GM23338 (cell line): ENCODE measurements around the gene GRIN2C. TPM values are rescaled to one million over a fixed set of nuclear protein-coding genes. Genes with fewer than 3 reads are reported as not detected.

ENCODE experiments used
- ATAC-seq: fragments of 200-7000 bp; cut with Tn5 transposase; 3 replicates; pipeline ENCODE4 v1.9.1; 2020
- DNase-seq: peaks from one replicate; pipeline ENCODE4 v3.0.0-alpha.2; 2015; ENCODE audit warnings: low spot score
- H2AFZ ChIP-seq: fragments of 200-600 bp; sonication (generic); 2 replicates; pipeline ENCODE4 v1.8.0; 2016; ENCODE audit warnings: antibody characterized with exemption, mild to moderate bottlenecking, moderate library complexity
- H3F3A ChIP-seq: fragments of 200-600 bp; sonication (generic); replicated peaks from 2 replicates; pipeline ENCODE4 v1.8.0; 2017; ENCODE audit warnings: antibody characterized with exemption, mixed run types, low read depth
- H3K27ac ChIP-seq: fragments of 200-600 bp; sonication (generic); 2 replicates; pipeline ENCODE4 v1.6.1; 2016; ENCODE audit warnings: low read depth
- H3K27me3 ChIP-seq: fragments of 200-600 bp; sonication (generic); 2 replicates; pipeline ENCODE4 v1.8.0; 2016; ENCODE audit warnings: mild to moderate bottlenecking, mixed run types, moderate library complexity; ENCODE audit not compliant: insufficient read depth
- H3K36me3 ChIP-seq: fragments of 200-600 bp; sonication (generic); 2 replicates; pipeline ENCODE4 v1.8.0; 2016; ENCODE audit warnings: mild to moderate bottlenecking; ENCODE audit not compliant: insufficient read depth
- H3K4me1 ChIP-seq: fragments of 200-600 bp; sonication (generic); 2 replicates; pipeline ENCODE4 v1.8.0; 2016; ENCODE audit warnings: mild to moderate bottlenecking, moderate library complexity; ENCODE audit not compliant: insufficient read depth
- H3K4me2 ChIP-seq: fragments of 200-600 bp; sonication (generic); 2 replicates; pipeline ENCODE4 v1.7.1; 2017; ENCODE audit warnings: mixed run types
- H3K4me3 ChIP-seq: fragments of 200-600 bp; sonication (generic); 2 replicates; pipeline ENCODE4 v1.6.1; 2016; ENCODE audit warnings: mixed run types
- H3K79me2 ChIP-seq: fragments of 200-600 bp; sonication (generic); replicated peaks from 2 replicates; pipeline ENCODE4 v1.8.0; 2017; ENCODE audit warnings: mild to moderate bottlenecking; ENCODE audit not compliant: insufficient read depth
- H3K9me2 ChIP-seq: fragments of 200-600 bp; sonication (generic); 2 replicates; pipeline ENCODE4 v1.8.0; 2017; ENCODE audit not compliant: insufficient read depth
- H4K20me1 ChIP-seq: fragments of 200-600 bp; sonication (generic); replicated peaks from 2 replicates; pipeline ENCODE4 v1.8.0; 2017; ENCODE audit warnings: mild to moderate bottlenecking; ENCODE audit not compliant: insufficient read depth
- H3K27ac Mint-ChIP-seq: 2 replicates; pipeline ENCODE4 v1.8.0; 2020; ENCODE audit warnings: inconsistent platforms, mild to moderate bottlenecking, moderate library complexity, mixed read lengths
- H3K27me3 Mint-ChIP-seq: 3 replicates; pipeline ENCODE4 v1.8.0; 2022; ENCODE audit warnings: low read depth, mild to moderate bottlenecking, moderate library complexity, mixed read lengths, inconsistent platforms; ENCODE audit not compliant: insufficient read depth, poor library complexity
- H3K36me3 Mint-ChIP-seq: 3 replicates; pipeline ENCODE4 v1.8.0; 2021; ENCODE audit warnings: low read depth, mild to moderate bottlenecking, inconsistent platforms, moderate library complexity, mixed read lengths
- H3K4me1 Mint-ChIP-seq: 3 replicates; pipeline ENCODE4 v1.8.0; 2020; ENCODE audit warnings: mild to moderate bottlenecking, inconsistent platforms, mixed read lengths
- H3K4me3 Mint-ChIP-seq: 3 replicates; pipeline ENCODE4 v1.8.0; 2021; ENCODE audit warnings: moderate library complexity, mild to moderate bottlenecking, inconsistent platforms, mixed read lengths
- H3K9me3 Mint-ChIP-seq: 3 replicates; pipeline ENCODE4 v1.8.0; 2020; ENCODE audit warnings: moderate library complexity, mild to moderate bottlenecking, inconsistent platforms, mixed read lengths
- CREB1 ChIP-seq: fragments of 250-450 bp; sonication (Bioruptor Pico); IDR thresholded peaks from 2 replicates; pipeline ENCODE4 v1.5.0; 2020; ENCODE audit warnings: low read depth, mild to moderate bottlenecking, moderate library complexity
- EZH2phosphoT487 ChIP-seq: fragments of 200-600 bp; sonication (generic); IDR thresholded peaks from one replicate; pipeline ENCODE4 v1.8.1; 2018; ENCODE audit warnings: antibody characterized with exemption; ENCODE audit not compliant: unreplicated experiment
- JUNB ChIP-seq: IDR thresholded peaks from one replicate; pipeline ENCODE4 v1.6.1; 2016; ENCODE audit warnings: antibody characterized with exemption; ENCODE audit not compliant: unreplicated experiment
- NANOG ChIP-seq: IDR thresholded peaks from 2 replicates; pipeline ENCODE4 v1.6.1; 2016; ENCODE audit warnings: antibody characterized with exemption, borderline replicate concordance
- STAT1 ChIP-seq: IDR thresholded peaks from one replicate; pipeline ENCODE4 v1.6.1; 2016; ENCODE audit warnings: antibody characterized with exemption; ENCODE audit not compliant: unreplicated experiment
- polyA plus RNA-seq: library from polyadenylated mRNA; unstranded; fragments of >200 nt; fragmentation: Nextera tagmentation; extraction: Ambion mirVana; gene quantifications from 2 replicates; pipeline ENCODE4 v1.2.1, GENCODE V29; 2016
- total RNA-seq: library from RNA; depleted of rRNA; stranded (reverse); fragments of >200 nt; shearing (Covaris generic); gene quantifications from 2 replicates; pipeline ENCODE4 v1.2.3, GENCODE V29; 2014
- TF ChIP-seq, protein P1 (sequence below): IDR thresholded peaks from 2 replicates; pipeline ENCODE4 v1.6.1; 2016; ENCODE audit warnings: antibody characterized with exemption
- TF ChIP-seq, protein P2 (sequence below): fragments of 250-450 bp; sonication (Bioruptor Pico); IDR thresholded peaks from 2 replicates; pipeline ENCODE4 v1.5.0; 2020; ENCODE audit warnings: mild to moderate bottlenecking, moderate library complexity

The GRIN2C gene
- total and polyA plus RNA-seq, 2 experiments from 2014 or later: 0.10 to 0.19 TPM

DNA sequence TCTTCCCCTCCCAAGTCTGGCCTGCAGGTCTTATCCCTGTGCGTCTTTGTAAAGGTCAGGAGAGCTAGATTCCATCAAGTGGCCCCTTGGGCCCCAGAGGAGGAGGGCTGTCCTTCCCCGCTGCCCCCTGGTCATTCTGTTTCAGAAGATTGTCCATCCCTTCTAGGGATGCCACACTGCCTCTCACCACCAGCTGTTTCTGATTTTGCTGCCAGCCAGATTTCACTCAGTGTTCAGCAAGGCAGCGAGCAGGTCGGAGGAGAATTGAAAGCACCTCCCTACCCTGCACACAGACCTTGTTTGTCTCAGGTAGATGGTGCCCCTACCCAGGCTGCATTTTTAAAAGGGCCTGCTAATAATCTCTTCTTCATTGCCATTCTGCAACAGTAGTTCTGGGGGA lies 61.9 kb downstream of the GRIN2C start:
- H3K27me3 Mint-ChIP-seq: peaks cover 6% of the 10 kb centered on the region
- no peaks in the 10 kb centered on the region for H3K4me1 Mint-ChIP-seq
- H3K36me3 Mint-ChIP-seq: peaks cover 45% of the 10 kb centered on the region
- Histone ChIP-seq H3K27ac (no peak overlapping the region), H3K27me3 (no peaks in the 10 kb centered on the region), H3K36me3 (peaks cover 3% of the 10 kb centered on the region; the same call in 1 of the 2 replicates), H3K9me2 (no peaks in the 10 kb centered on the region), H3K4me2 (no peak overlapping the region), H2AFZ (no peak overlapping the region), H3K79me2 (no peaks in the 10 kb centered on the region), H3F3A (no peaks in the 10 kb centered on the region), H3K4me3 (no peak overlapping the region), H4K20me1 (peaks cover 5% of the 10 kb centered on the region; the same call in 1 of the 2 replicates), H3K4me1 (no peaks in the 10 kb centered on the region)
- ATAC-seq (no peak), DNase-seq (no peak)
- H3K9me3 Mint-ChIP-seq: no peaks in the 10 kb centered on the region
- no peak overlapping the region for H3K27ac Mint-ChIP-seq
- no peak for TF ChIP-seq EZH2phosphoT487
- no peak for TF ChIP-seq NANOG
- TF ChIP-seq CREB1: no peak
- TF ChIP-seq JUNB: no peak
- TF ChIP-seq, protein P1, sequence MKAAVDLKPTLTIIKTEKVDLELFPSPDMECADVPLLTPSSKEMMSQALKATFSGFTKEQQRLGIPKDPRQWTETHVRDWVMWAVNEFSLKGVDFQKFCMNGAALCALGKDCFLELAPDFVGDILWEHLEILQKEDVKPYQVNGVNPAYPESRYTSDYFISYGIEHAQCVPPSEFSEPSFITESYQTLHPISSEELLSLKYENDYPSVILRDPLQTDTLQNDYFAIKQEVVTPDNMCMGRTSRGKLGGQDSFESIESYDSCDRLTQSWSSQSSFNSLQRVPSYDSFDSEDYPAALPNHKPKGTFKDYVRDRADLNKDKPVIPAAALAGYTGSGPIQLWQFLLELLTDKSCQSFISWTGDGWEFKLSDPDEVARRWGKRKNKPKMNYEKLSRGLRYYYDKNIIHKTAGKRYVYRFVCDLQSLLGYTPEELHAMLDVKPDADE: no peak
- no peak for TF ChIP-seq STAT1
- TF ChIP-seq, protein P2, sequence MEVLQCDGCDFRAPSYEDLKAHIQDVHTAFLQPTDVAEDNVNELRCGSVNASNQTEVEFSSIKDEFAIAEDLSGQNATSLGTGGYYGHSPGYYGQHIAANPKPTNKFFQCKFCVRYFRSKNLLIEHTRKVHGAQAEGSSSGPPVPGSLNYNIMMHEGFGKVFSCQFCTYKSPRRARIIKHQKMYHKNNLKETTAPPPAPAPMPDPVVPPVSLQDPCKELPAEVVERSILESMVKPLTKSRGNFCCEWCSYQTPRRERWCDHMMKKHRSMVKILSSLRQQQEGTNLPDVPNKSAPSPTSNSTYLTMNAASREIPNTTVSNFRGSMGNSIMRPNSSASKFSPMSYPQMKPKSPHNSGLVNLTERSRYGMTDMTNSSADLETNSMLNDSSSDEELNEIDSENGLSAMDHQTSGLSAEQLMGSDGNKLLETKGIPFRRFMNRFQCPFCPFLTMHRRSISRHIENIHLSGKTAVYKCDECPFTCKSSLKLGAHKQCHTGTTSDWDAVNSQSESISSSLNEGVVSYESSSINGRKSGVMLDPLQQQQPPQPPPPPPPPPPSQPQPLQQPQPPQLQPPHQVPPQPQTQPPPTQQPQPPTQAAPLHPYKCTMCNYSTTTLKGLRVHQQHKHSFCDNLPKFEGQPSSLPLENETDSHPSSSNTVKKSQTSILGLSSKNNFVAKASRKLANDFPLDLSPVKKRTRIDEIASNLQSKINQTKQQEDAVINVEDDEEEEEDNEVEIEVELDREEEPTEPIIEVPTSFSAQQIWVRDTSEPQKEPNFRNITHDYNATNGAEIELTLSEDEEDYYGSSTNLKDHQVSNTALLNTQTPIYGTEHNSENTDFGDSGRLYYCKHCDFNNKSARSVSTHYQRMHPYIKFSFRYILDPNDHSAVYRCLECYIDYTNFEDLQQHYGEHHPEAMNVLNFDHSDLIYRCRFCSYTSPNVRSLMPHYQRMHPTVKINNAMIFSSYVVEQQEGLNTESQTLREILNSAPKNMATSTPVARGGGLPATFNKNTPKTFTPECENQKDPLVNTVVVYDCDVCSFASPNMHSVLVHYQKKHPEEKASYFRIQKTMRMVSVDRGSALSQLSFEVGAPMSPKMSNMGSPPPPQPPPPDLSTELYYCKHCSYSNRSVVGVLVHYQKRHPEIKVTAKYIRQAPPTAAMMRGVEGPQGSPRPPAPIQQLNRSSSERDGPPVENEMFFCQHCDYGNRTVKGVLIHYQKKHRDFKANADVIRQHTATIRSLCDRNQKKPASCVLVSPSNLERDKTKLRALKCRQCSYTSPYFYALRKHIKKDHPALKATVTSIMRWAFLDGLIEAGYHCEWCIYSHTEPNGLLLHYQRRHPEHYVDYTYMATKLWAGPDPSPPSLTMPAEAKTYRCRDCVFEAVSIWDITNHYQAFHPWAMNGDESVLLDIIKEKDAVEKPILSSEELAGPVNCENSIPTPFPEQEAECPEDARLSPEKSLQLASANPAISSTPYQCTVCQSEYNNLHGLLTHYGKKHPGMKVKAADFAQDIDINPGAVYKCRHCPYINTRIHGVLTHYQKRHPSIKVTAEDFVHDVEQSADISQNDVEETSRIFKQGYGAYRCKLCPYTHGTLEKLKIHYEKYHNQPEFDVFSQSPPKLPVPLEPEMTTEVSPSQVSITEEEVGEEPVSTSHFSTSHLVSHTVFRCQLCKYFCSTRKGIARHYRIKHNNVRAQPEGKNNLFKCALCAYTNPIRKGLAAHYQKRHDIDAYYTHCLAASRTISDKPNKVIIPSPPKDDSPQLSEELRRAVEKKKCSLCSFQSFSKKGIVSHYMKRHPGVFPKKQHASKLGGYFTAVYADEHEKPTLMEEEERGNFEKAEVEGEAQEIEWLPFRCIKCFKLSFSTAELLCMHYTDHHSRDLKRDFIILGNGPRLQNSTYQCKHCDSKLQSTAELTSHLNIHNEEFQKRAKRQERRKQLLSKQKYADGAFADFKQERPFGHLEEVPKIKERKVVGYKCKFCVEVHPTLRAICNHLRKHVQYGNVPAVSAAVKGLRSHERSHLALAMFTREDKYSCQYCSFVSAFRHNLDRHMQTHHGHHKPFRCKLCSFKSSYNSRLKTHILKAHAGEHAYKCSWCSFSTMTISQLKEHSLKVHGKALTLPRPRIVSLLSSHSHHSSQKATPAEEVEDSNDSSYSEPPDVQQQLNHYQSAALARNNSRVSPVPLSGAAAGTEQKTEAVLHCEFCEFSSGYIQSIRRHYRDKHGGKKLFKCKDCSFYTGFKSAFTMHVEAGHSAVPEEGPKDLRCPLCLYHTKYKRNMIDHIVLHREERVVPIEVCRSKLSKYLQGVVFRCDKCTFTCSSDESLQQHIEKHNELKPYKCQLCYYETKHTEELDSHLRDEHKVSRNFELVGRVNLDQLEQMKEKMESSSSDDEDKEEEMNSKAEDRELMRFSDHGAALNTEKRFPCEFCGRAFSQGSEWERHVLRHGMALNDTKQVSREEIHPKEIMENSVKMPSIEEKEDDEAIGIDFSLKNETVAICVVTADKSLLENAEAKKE (CRISPR knock-in tag): no peak
- no peak overlapping the region for H3K4me3 Mint-ChIP-seq
